SK-N-SH (cell line): ENCODE data around the gene WFIKKN1. TPM values are rescaled to one million over a fixed set of nuclear protein-coding genes. Genes with fewer than 3 reads are reported as not detected.
A peak's percentile ranks its signal among the peaks of the same experiment; 100 is the strongest.

Experiments used
- CTCF ChIA-PET: fragments of 300-600, 350-600 bp; formaldehyde crosslinking; extraction: SDS; loops from one replicate; lab custom pipeline; 2021; lab: Yijun Ruan, JAX
- POLR2A ChIA-PET: fragments of 350-600 bp; sonication (Branson Sonifier 250); formaldehyde crosslinking; extraction: SDS; loops from one replicate; lab custom pipeline; 2020; ENCODE audit warnings: antibody characterized with exemption, inconsistent platforms; lab: Yijun Ruan, JAX
- DNase-seq: peaks from one replicate; pipeline ENCODE4 v3.0.0; 2012
- H2AFZ ChIP-seq: fragments of 200-600 bp; sonication (generic); 2 replicates; pipeline ENCODE4 v1.8.1; 2016; ENCODE audit warnings: antibody characterized with exemption, mild to moderate bottlenecking, low read depth
- H3F3A ChIP-seq: fragments of 200-600 bp; sonication (generic); replicated peaks from 2 replicates; pipeline ENCODE3; 2016; ENCODE audit warnings: antibody characterized with exemption, mild to moderate bottlenecking; ENCODE audit not compliant: insufficient read depth
- H3K27ac ChIP-seq, 2 experiments: fragments of 200-500 bp in 1 of 2; fragments of 200-600 bp in 1 of 2; sonication (Bioruptor generic) in 1 of 2; sonication (generic), shearing (Covaris generic) in 1 of 2; 2 replicates each; pipeline versions ENCODE4 v1.5.1 to v1.6.1; 2014 to 2016; ENCODE audit warnings: low read depth in 2 of 2, inconsistent platforms in 1 of 2, low read length in 1 of 2, mild to moderate bottlenecking in 1 of 2, mixed read lengths in 1 of 2
- H3K27me3 ChIP-seq: fragments of 200-600 bp; sonication (generic), shearing (Covaris generic); 2 replicates; pipeline ENCODE4 v1.6.1; 2016; ENCODE audit warnings: mixed run types; ENCODE audit not compliant: insufficient read depth
- H3K36me3 ChIP-seq, 2 experiments: fragments of 200-500 bp in 1 of 2; fragments of 200-600 bp in 1 of 2; sonication (Bioruptor generic) in 1 of 2; sonication (generic) in 1 of 2; replicated peaks in 1 of 2; 2 replicates each; pipeline versions ENCODE3 to v1.5.1; 2014 to 2016; ENCODE audit warnings: low read length in 1 of 2, mild to moderate bottlenecking in 1 of 2; ENCODE audit not compliant: insufficient read depth in 2 of 2, control insufficient read depth in 1 of 2
- H3K4me1 ChIP-seq, 2 experiments: fragments of 200-500 bp in 1 of 2; fragments of 200-600 bp in 1 of 2; sonication (Bioruptor generic) in 1 of 2; sonication (generic), shearing (Covaris generic) in 1 of 2; 2 replicates each; pipeline versions ENCODE4 v1.5.1 to v1.6.1; 2014 to 2016; ENCODE audit warnings: low read depth in 1 of 2, low read length in 1 of 2, mixed run types in 1 of 2; ENCODE audit not compliant: insufficient read depth in 2 of 2, control insufficient read depth in 1 of 2
- H3K4me2 ChIP-seq: fragments of 200-600 bp; sonication (generic), shearing (Covaris generic); 2 replicates; pipeline ENCODE4 v1.6.1; 2017; ENCODE audit warnings: mixed run types
- H3K4me3 ChIP-seq, 2 experiments: fragments of 200-500 bp in 1 of 2; fragments of 200-600 bp in 1 of 2; sonication (Bioruptor generic) in 1 of 2; sonication (generic), shearing (Covaris generic) in 1 of 2; 2 replicates each; pipeline versions ENCODE4 v1.5.1 to v1.8.1; 2014 to 2016; ENCODE audit warnings: low read depth in 2 of 2, inconsistent platforms in 1 of 2, low read length in 1 of 2, mild to moderate bottlenecking in 1 of 2, mixed read lengths in 1 of 2, moderate library complexity in 1 of 2
- H3K79me2 ChIP-seq: fragments of 200-600 bp; sonication (generic); 2 replicates; pipeline ENCODE4 v1.8.1; 2017; ENCODE audit warnings: mild to moderate bottlenecking; ENCODE audit not compliant: insufficient read depth
- H3K9ac ChIP-seq: fragments of 200-600 bp; sonication (generic); 2 replicates; pipeline ENCODE4 v1.6.1; 2017; ENCODE audit warnings: mixed run types
- H3K9me2 ChIP-seq: fragments of 200-600 bp; sonication (generic); 2 replicates; pipeline ENCODE4 v1.6.1; 2017; ENCODE audit warnings: mixed run types
- H3K9me3 ChIP-seq: fragments of 200-600 bp; sonication (generic); 2 replicates; pipeline ENCODE4 v1.6.1; 2017; ENCODE audit warnings: mixed run types, mild to moderate bottlenecking, moderate library complexity
- H4K20me1 ChIP-seq: fragments of 200-600 bp; sonication (generic); 2 replicates; pipeline ENCODE4 v1.6.1; 2017; ENCODE audit warnings: mild to moderate bottlenecking, mixed run types; ENCODE audit not compliant: insufficient read depth
- CHD2 ChIP-seq: fragments of 150-350 bp; IDR thresholded peaks from 2 replicates; pipeline ENCODE4 v1.6.1; 2018; ENCODE audit warnings: low read length; ENCODE audit not compliant: partially characterized antibody
- ELF1 ChIP-seq: IDR thresholded peaks from 2 replicates; pipeline ENCODE4 v1.4.0; 2012
- FOXM1 ChIP-seq: IDR thresholded peaks from 2 replicates; pipeline ENCODE4 v1.4.0; 2012; ENCODE audit warnings: low read depth, mild to moderate bottlenecking
- GATA2 ChIP-seq: sonication (generic); formaldehyde crosslinking; IDR thresholded peaks from 2 replicates; pipeline ENCODE4 v1.5.0; 2020; ENCODE audit warnings: mild to moderate bottlenecking, missing genetic modification reagents
- IRF3 ChIP-seq: fragments of 150-350 bp; IDR thresholded peaks from 2 replicates; pipeline ENCODE4 v1.6.1; 2016; ENCODE audit warnings: mild to moderate bottlenecking, low read depth, low read length
- PBX3 ChIP-seq: IDR thresholded peaks from 2 replicates; pipeline ENCODE4; 2012
- RAD21 ChIP-seq: IDR thresholded peaks from 2 replicates; pipeline ENCODE4 v1.6.1; 2012; ENCODE audit warnings: mild to moderate bottlenecking, low read length
- REST ChIP-seq: IDR thresholded peaks from 2 replicates; pipeline ENCODE4 v1.6.1; 2012; ENCODE audit warnings: mild to moderate bottlenecking, low read depth, low read length, moderate library complexity
- SIN3A ChIP-seq: IDR thresholded peaks from 2 replicates; pipeline ENCODE4 v1.6.1; 2012; ENCODE audit warnings: low read depth, mild to moderate bottlenecking, low read length, moderate library complexity, borderline replicate concordance
- SMC3 ChIP-seq: IDR thresholded peaks from 2 replicates; pipeline ENCODE4 v1.6.1; 2012; ENCODE audit warnings: low read depth, low read length, improper control_type of control experiment
- TCF12 ChIP-seq: IDR thresholded peaks from 2 replicates; pipeline ENCODE4 v1.4.0; 2012
- USF2 ChIP-seq: fragments of 150-350 bp; IDR thresholded peaks from 2 replicates; pipeline ENCODE4 v1.6.1; 2017; ENCODE audit warnings: antibody characterized with exemption, low read length, low read depth, borderline replicate concordance
- YY1 ChIP-seq: IDR thresholded peaks from 2 replicates; pipeline ENCODE4 v1.4.0; 2012; ENCODE audit warnings: low read depth, mild to moderate bottlenecking
- WGBS: methylation state at CpG from one replicate; pipeline ENCODE4 v1.1.6; 2017; ENCODE audit warnings: low lambda C conversion rate; 5-methylcytosine and 5-hydroxymethylcytosine counted together
- polyA plus RNA-seq, 3 experiments: library from polyadenylated mRNA; depleted of rRNA; stranded (reverse); fragments of >200 nt; gene quantifications; 2 replicates each; pipeline ENCODE4 v1.2.3, GENCODE V29; 2012

Gene WFIKKN1
- polyA plus RNA-seq, 1 of the 3 experiments (the other 2 are of a cell fraction): 0.16 TPM

- ChIA-PET POLR2A (interaction anchor here (0.9 kb wide), 2 partner anchors 29 to 60 kb away, joined by 3 read pairs; no protein-coding TSS in a partner anchor), CTCF (interaction anchor here (0.9 to 1.4 kb wide), 2 partner anchors 18 to 19 kb away, joined by 4 to 6 read pairs; partner anchors contain the start of gene WDR90)
- no peak overlapping the region for H3K4me2 ChIP-seq
Observed at GRCh38 chr16:630249-630814, 453 bp upstream of the WFIKKN1 start.

More at GRCh38 chr16:630249-630814, 453 bp upstream of the WFIKKN1 start:
- Histone ChIP-seq H3K27me3 (no peaks in the 10 kb centered on the region), H3K9me2 (no peaks in the 10 kb centered on the region), H3K4me1 (peaks cover 10 to 34% of the 10 kb centered on the region in 2 experiments; a peak in 3 of 4 replicates), H2AFZ (no peak overlapping the region), H4K20me1 (no peaks in the 10 kb centered on the region), H3K9ac (no peak overlapping the region), H3K9me3 (no peaks in the 10 kb centered on the region), H3K79me2 (peaks cover 5% of the 10 kb centered on the region; the same call in 1 of the 2 replicates), H3K4me3 (no peak overlapping the region), H3F3A (no peaks in the 10 kb centered on the region), H3K36me3 (peaks cover 0 to 19% of the 10 kb centered on the region in 2 experiments), H3K27ac (peak overlapping the region in 1 of 2 experiments; percentile 50; a peak in 1 of 4 replicates)
- TF ChIP-seq GATA2: no peak
- TF ChIP-seq IRF3: no peak
- no peak for TF ChIP-seq CHD2
- no peak for TF ChIP-seq REST
- no peak for TF ChIP-seq TCF12
- no peak; the same call in 1 of the 2 replicates for TF ChIP-seq PBX3
- TF ChIP-seq USF2: no peak
- TF ChIP-seq SIN3A: no peak
- no peak for TF ChIP-seq ELF1
- TF ChIP-seq FOXM1: no peak
- no peak for TF ChIP-seq YY1
- no peak for TF ChIP-seq SMC3
- TF ChIP-seq RAD21: no peak
- 83% methylated on average over 11 of the region's 29 CpGs for WGBS
- no peak for DNase-seq
